ENCODE data around the gene TULP4. TPM values are rescaled to one million over a fixed set of nuclear protein-coding genes. Genes with fewer than 3 reads are reported as not detected.

TULP4 gene
- polyA plus RNA-seq, 1 donor (not counting 4 experiments of a cell fraction or from before 2014, with no cell fraction given) = 13.1 TPM

- Histone ChIP-seq H3K27me3 (ENCODE audit: control insufficient read depth, extremely low read depth, insufficient read depth, low read length) (no peaks in the 10 kb centered on the region), H3K36me3 (ENCODE audit: control insufficient read depth in 2 of 2, extremely low read depth in 1 of 2, insufficient read depth in 2 of 2, low read length in 2 of 2) (no peaks in the 10 kb centered on the region), H3K9me3 (ENCODE audit: control insufficient read depth, low read depth, low read length) (no peaks in the 10 kb centered on the region), H3K79me2 (ENCODE audit: control insufficient read depth, insufficient read depth, low read length) (no peaks in the 10 kb centered on the region), H4K20me1 (ENCODE audit: control insufficient read depth, extremely low read depth, insufficient read depth, low read length) (no peaks in the 10 kb centered on the region), H2AFZ (ENCODE audit: control insufficient read depth, low read length) (no peak overlapping the region), H3K4me2 (ENCODE audit: control insufficient read depth, extremely low read depth, insufficient read depth, low read depth, low read length) (no peak overlapping the region), H3K4me1 (ENCODE audit: control insufficient read depth, extremely low read depth, insufficient read depth, low read length) (peaks cover 17% of the 10 kb centered on the region), H3K9me1 (ENCODE audit: control insufficient read depth, extremely low read depth, insufficient read depth, low read length) (no peaks in the 10 kb centered on the region), H3K9ac (ENCODE audit: control insufficient read depth, extremely low read depth, insufficient read depth, low read length) (no peak overlapping the region), H3K4me3 (ENCODE audit: control insufficient read depth in 2 of 3, extremely low read depth in 1 of 3, insufficient read depth in 2 of 3, low read depth in 1 of 3, low read length in 3 of 3) (no peak overlapping the region), H3K27ac (ENCODE audit: control insufficient read depth, insufficient read depth, low read length) (no peak overlapping the region)
- TF ChIP-seq CTCF (optimal IDR thresholded peaks at IDR 0.05 in 1 of 3, IDR thresholded peaks at IDR 0.05 in 1 of 3, conservative IDR thresholded peaks at IDR 0.05 in 1 of 3; ENCODE audit: extremely low read depth in 1 of 3, insufficient read depth in 2 of 3, low read length in 3 of 3) = no peak
- no peak for TF ChIP-seq EZH2 (IDR thresholded peaks at IDR 0.05; ENCODE audit: low read length)
- dilution Hi-C loops (cut with MboI; ENCODE audit: extremely low pct_ligation_motif_present, low sequenced_read_pairs) = no loop called here
- DNase-seq (ENCODE audit: low read depth, low spot score) = no peak
- no peak for FAIRE-seq
Measured at GRCh38 chr6:158421381-158421780, 109.1 kb downstream of the TULP4 start.

- no peak overlapping the region for H2AFZ ChIP-seq (ENCODE audit: control insufficient read depth, low read length)
- no peak overlapping the region for H3K9ac ChIP-seq (ENCODE audit: control insufficient read depth, extremely low read depth, insufficient read depth, low read length)
- dilution Hi-C loops (cut with MboI; ENCODE audit: extremely low pct_ligation_motif_present, low sequenced_read_pairs) = no loop called here
- H3K4me1 ChIP-seq (ENCODE audit: control insufficient read depth, extremely low read depth, insufficient read depth, low read length) = peaks cover 4% of the 10 kb centered on the region
- TF ChIP-seq CTCF (optimal IDR thresholded peaks at IDR 0.05 in 1 of 3, IDR thresholded peaks at IDR 0.05 in 1 of 3, conservative IDR thresholded peaks at IDR 0.05 in 1 of 3; ENCODE audit: extremely low read depth in 1 of 3, insufficient read depth in 2 of 3, low read length in 3 of 3) (no peak), EZH2 (IDR thresholded peaks at IDR 0.05; ENCODE audit: low read length) (no peak)
- H3K79me2 ChIP-seq (ENCODE audit: control insufficient read depth, insufficient read depth, low read length) = no peaks in the 10 kb centered on the region
- H3K9me1 ChIP-seq (ENCODE audit: control insufficient read depth, extremely low read depth, insufficient read depth, low read length) = no peaks in the 10 kb centered on the region
- no peak overlapping the region for H3K27ac ChIP-seq (ENCODE audit: control insufficient read depth, insufficient read depth, low read length)
- H4K20me1 ChIP-seq (ENCODE audit: control insufficient read depth, extremely low read depth, insufficient read depth, low read length) = no peaks in the 10 kb centered on the region
- H3K36me3 ChIP-seq (ENCODE audit: control insufficient read depth in 2 of 2, extremely low read depth in 1 of 2, insufficient read depth in 2 of 2, low read length in 2 of 2) = no peaks in the 10 kb centered on the region
- no peak overlapping the region for H3K4me2 ChIP-seq (ENCODE audit: control insufficient read depth, extremely low read depth, insufficient read depth, low read depth, low read length)
- FAIRE-seq (no peak), DNase-seq (ENCODE audit: low read depth, low spot score) (no peak)
- H3K27me3 ChIP-seq (ENCODE audit: control insufficient read depth, extremely low read depth, insufficient read depth, low read length) = no peaks in the 10 kb centered on the region
- no peak overlapping the region for H3K4me3 ChIP-seq (ENCODE audit: control insufficient read depth in 2 of 3, extremely low read depth in 1 of 3, insufficient read depth in 2 of 3, low read depth in 1 of 3, low read length in 3 of 3)
- H3K9me3 ChIP-seq (ENCODE audit: control insufficient read depth, low read depth, low read length) = no peaks in the 10 kb centered on the region
Measured at GRCh38 chr6:158422629-158423238, 110.5 kb downstream of the TULP4 start.

All from keratinocyte (primary cell).